DOHH2 (cell line): ENCODE measurements around the gene MAP3K7CL.

Experiments used
- H3F3A ChIP-seq: fragments of 200-600 bp; sonication (generic), shearing (Covaris generic); 2 replicates; pipeline ENCODE4 v1.6.0; 2016; ENCODE audit warnings: antibody characterized with exemption, mild to moderate bottlenecking; ENCODE audit not compliant: control insufficient read depth, insufficient read depth
- H3K27ac ChIP-seq: fragments of 200-600 bp; sonication (generic); 2 replicates; pipeline ENCODE4 v1.5.1; 2014; ENCODE audit warnings: low read depth, mild to moderate bottlenecking, low read length, moderate library complexity
- H3K27me3 ChIP-seq: fragments of 200-600 bp; sonication (generic); 2 replicates; pipeline ENCODE4 v1.6.1; 2014; ENCODE audit warnings: mild to moderate bottlenecking, low read length, mixed read lengths; ENCODE audit not compliant: control insufficient read depth
- H3K36me3 ChIP-seq: fragments of 200-600 bp; sonication (generic); 2 replicates; pipeline ENCODE4 v1.6.1; 2014; ENCODE audit warnings: mild to moderate bottlenecking, low read length, moderate library complexity, mixed read lengths; ENCODE audit not compliant: control insufficient read depth
- H3K4me1 ChIP-seq: fragments of 200-600 bp; sonication (generic); 2 replicates; pipeline ENCODE4 v1.6.1; 2014; ENCODE audit warnings: mild to moderate bottlenecking, low read length, mixed read lengths; ENCODE audit not compliant: control insufficient read depth
- H3K4me2 ChIP-seq: fragments of 200-600 bp; sonication (generic); 2 replicates; pipeline ENCODE4 v1.6.0; 2014; ENCODE audit warnings: mild to moderate bottlenecking, low read length, moderate library complexity
- H3K4me3 ChIP-seq: fragments of 200-600 bp; sonication (generic); 2 replicates; pipeline ENCODE4 v1.5.1; 2014; ENCODE audit warnings: mild to moderate bottlenecking, low read length, mixed read lengths
- H3K79me2 ChIP-seq: fragments of 200-600 bp; sonication (generic); 2 replicates; pipeline ENCODE4 v1.6.1; 2014; ENCODE audit warnings: mild to moderate bottlenecking, low read length, mixed read lengths; ENCODE audit not compliant: control insufficient read depth
- H3K9me2 ChIP-seq: fragments of 200-600 bp; sonication (generic); replicated peaks from 2 replicates; pipeline ENCODE4 v1.6.1; 2014; ENCODE audit warnings: mild to moderate bottlenecking, low read length, mixed read lengths; ENCODE audit not compliant: control insufficient read depth
- H3K9me3 ChIP-seq: fragments of 200-600 bp; sonication (generic); 2 replicates; pipeline ENCODE4 v1.6.1; 2014; ENCODE audit warnings: antibody characterized with exemption, low read length, mixed read lengths; ENCODE audit not compliant: control insufficient read depth, insufficient read depth
- H4K20me1 ChIP-seq: fragments of 200-600 bp; sonication (generic); 2 replicates; pipeline ENCODE4 v1.6.0; 2014; ENCODE audit warnings: low read depth, mild to moderate bottlenecking, antibody characterized with exemption, low read length, moderate library complexity; ENCODE audit not compliant: control insufficient read depth, insufficient read depth
- EZH2phosphoT487 ChIP-seq: fragments of 200-600 bp; sonication (generic); IDR thresholded peaks from 2 replicates; pipeline ENCODE4 v1.6.1; 2017; ENCODE audit warnings: borderline replicate concordance, mild to moderate bottlenecking, antibody characterized with exemption, low read length, moderate library complexity, mixed read lengths
- TF ChIP-seq, protein P1 (sequence below): fragments of 200-600 bp; sonication (generic); IDR thresholded peaks from one replicate; pipeline ENCODE4 v1.5.1; 2014; ENCODE audit warnings: antibody characterized with exemption, mild to moderate bottlenecking, low read depth, low read length; ENCODE audit not compliant: poor library complexity, severe bottlenecking

The MAP3K7CL gene

DNA sequence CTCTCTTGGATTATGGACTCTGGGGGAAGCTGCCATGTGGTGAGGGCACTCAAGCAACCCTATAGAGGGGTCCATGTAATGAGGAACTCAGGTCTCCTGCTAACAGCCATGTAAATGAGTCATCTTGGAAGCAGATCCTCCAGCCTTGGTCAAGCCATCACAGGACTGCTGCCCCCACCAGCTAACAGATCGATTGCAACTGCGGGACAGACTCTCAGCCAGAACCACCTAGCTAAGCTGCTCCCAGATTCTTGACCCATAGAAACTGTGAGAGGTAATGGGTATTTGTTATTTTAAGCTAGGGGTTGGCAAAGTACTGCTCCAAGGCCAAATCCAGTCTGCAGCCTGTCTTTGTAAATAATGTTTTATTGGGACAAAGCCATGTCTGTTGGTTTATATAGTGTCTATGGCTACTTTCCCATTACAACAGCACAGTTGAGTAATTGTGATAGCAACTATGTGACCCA, 27.6 kb upstream of the MAP3K7CL start:
- Histone ChIP-seq H3K9me3 (no peaks in the 10 kb centered on the region), H3K4me1 (peaks cover 20% of the 10 kb centered on the region), H3K4me2 (no peak overlapping the region), H3K79me2 (no peaks in the 10 kb centered on the region), H3K36me3 (no peaks in the 10 kb centered on the region), H4K20me1 (no peaks in the 10 kb centered on the region), H3K27me3 (no peaks in the 10 kb centered on the region), H3F3A (no peaks in the 10 kb centered on the region), H3K27ac (no peak overlapping the region), H3K4me3 (no peak overlapping the region), H3K9me2 (no peaks in the 10 kb centered on the region)
- TF ChIP-seq EZH2phosphoT487: no peak
- TF ChIP-seq, protein P1, sequence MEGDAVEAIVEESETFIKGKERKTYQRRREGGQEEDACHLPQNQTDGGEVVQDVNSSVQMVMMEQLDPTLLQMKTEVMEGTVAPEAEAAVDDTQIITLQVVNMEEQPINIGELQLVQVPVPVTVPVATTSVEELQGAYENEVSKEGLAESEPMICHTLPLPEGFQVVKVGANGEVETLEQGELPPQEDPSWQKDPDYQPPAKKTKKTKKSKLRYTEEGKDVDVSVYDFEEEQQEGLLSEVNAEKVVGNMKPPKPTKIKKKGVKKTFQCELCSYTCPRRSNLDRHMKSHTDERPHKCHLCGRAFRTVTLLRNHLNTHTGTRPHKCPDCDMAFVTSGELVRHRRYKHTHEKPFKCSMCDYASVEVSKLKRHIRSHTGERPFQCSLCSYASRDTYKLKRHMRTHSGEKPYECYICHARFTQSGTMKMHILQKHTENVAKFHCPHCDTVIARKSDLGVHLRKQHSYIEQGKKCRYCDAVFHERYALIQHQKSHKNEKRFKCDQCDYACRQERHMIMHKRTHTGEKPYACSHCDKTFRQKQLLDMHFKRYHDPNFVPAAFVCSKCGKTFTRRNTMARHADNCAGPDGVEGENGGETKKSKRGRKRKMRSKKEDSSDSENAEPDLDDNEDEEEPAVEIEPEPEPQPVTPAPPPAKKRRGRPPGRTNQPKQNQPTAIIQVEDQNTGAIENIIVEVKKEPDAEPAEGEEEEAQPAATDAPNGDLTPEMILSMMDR: no peak

DNA sequence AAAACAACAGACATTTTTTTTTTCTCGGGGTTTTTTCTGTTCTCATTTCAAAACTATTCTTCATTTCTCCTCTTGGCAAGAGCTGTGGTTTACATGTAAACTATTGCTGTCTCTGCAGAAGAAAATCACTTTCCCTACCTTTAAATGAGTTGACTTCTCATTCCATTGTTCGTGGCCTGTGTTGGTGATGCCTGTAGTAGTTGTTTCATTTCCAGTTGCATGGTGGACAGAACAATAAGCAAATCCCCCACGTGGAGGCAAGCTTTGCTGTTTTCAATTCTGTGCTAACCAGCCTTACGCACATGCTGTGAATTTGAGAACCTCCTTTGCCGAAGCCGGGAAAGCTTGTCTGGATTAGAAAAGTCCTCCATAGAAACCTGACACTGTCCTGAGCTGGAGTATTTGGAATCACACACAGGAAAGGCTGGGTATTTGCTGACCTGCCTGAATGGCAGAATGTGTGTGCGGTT, 26.2 kb upstream of the MAP3K7CL start:
- TF ChIP-seq, protein P1: no peak
- TF ChIP-seq EZH2phosphoT487: no peak
- Histone ChIP-seq H3K4me2 (no peak overlapping the region), H3K27ac (no peak overlapping the region), H3F3A (no peaks in the 10 kb centered on the region), H3K27me3 (no peaks in the 10 kb centered on the region), H3K36me3 (no peaks in the 10 kb centered on the region), H3K9me3 (no peaks in the 10 kb centered on the region), H4K20me1 (no peaks in the 10 kb centered on the region), H3K4me3 (no peak overlapping the region), H3K9me2 (no peaks in the 10 kb centered on the region), H3K4me1 (peaks cover 10% of the 10 kb centered on the region), H3K79me2 (no peaks in the 10 kb centered on the region)

DNA sequence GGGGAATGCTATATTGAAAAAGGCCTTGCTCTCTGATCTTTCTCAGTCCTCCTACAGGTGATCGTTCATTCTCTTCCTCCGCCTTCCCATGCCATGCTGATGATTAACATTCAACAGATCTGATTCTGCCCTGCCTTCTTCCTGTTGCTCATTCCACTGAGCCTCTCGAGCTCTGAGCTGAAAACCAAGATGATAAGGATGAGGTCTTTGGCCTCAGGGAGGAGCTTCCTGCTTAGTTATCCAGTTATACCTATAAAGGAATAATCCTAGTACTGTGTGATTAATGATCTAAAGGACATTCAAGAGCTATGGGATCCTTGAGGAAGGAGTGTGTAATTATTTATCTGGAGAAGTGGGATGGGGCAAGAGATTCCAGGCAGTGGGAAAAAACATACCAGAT, 25.2 kb upstream of the MAP3K7CL start:
- H3K9me2 ChIP-seq: no peaks in the 10 kb centered on the region
- H3K4me2 ChIP-seq: no peak overlapping the region
- H4K20me1 ChIP-seq: no peaks in the 10 kb centered on the region
- H3K4me1 ChIP-seq: peaks cover 3% of the 10 kb centered on the region
- no peaks in the 10 kb centered on the region for H3K9me3 ChIP-seq
- no peaks in the 10 kb centered on the region for H3F3A ChIP-seq
- no peaks in the 10 kb centered on the region for H3K27me3 ChIP-seq
- TF ChIP-seq, protein P1: no peak
- no peak overlapping the region for H3K4me3 ChIP-seq
- H3K36me3 ChIP-seq: no peaks in the 10 kb centered on the region
- no peaks in the 10 kb centered on the region for H3K79me2 ChIP-seq
- no peak overlapping the region for H3K27ac ChIP-seq
